Stomach (tissue), 9 donors: ENCODE measurements around the gene MAST4. TPM values are rescaled to one million over a fixed set of nuclear protein-coding genes. Genes with fewer than 3 reads are reported as not detected.
A peak's percentile ranks its signal among the peaks of the same experiment; 100 is the strongest.

Experiments
- DNase-seq, 2 donors: peaks; one replicate each; pipeline versions ENCODE4 v3.0.0 to v3.0.0-alpha.2; 2013 to 2019
- H3K27ac ChIP-seq, 5 donors: fragments of 200-600 bp in 4 of 5; sonication (generic) in 4 of 5; one replicate each; pipeline ENCODE4 v1.5.1; 2013 to 2019; ENCODE audit warnings: mild to moderate bottlenecking in 1 of 5, moderate library complexity in 1 of 5
- H3K27me3 ChIP-seq, 3 donors: fragments of 200-600 bp; sonication (generic); one replicate each; pipeline ENCODE4 v1.5.1; 2017 to 2019; ENCODE audit warnings: mixed run types in 1 of 3
- H3K36me3 ChIP-seq, 4 donors: fragments of 200-600 bp; sonication (generic); 1 replicate in 3 of 4; 2 replicates in 1 of 4; pipeline ENCODE4 v1.5.1; 2016 to 2019
- H3K4me1 ChIP-seq, 4 donors: fragments of 200-600 bp; sonication (generic); one replicate each; pipeline ENCODE4 v1.5.1; 2016 to 2019
- H3K4me3 ChIP-seq, 4 donors: fragments of 200-600 bp; sonication (generic) in 3 of 4; one replicate each; pipeline ENCODE4 v1.5.1; 2016 to 2019; ENCODE audit warnings: mild to moderate bottlenecking in 1 of 4
- H3K9me3 ChIP-seq, 4 donors: fragments of 200-600 bp; sonication (generic); one replicate each; pipeline ENCODE4 v1.5.1; 2016 to 2019
- CTCF ChIP-seq, 7 experiments: fragments of 450-650 bp in 4 of 7; fragments of 200-600 bp in 3 of 7; sonication (generic) in 3 of 7; IDR thresholded peaks; one replicate each; pipeline ENCODE4 v1.5.1; 2016 to 2019; ENCODE audit warnings: antibody characterized with exemption in 7 of 7, control low read depth in 2 of 7, mild to moderate bottlenecking in 1 of 7
- EP300 ChIP-seq: sonication (generic); formaldehyde crosslinking; IDR thresholded peaks from one replicate; pipeline ENCODE4 v1.6.1; 2017; ENCODE audit warnings: antibody characterized with exemption
- POLR2A ChIP-seq, 4 donors: fragments of 450-650 bp; IDR thresholded peaks; one replicate each; pipeline ENCODE4 v1.6.1; 2016; ENCODE audit warnings: antibody characterized with exemption in 4 of 4, control low read depth in 2 of 4, mild to moderate bottlenecking in 1 of 4, moderate library complexity in 1 of 4
- POLR2AphosphoS5 ChIP-seq, 3 donors: sonication (generic); formaldehyde crosslinking; IDR thresholded peaks; one replicate each; pipeline ENCODE4 v1.6.1; 2016; ENCODE audit warnings: antibody characterized with exemption in 3 of 3
- WGBS, 5 donors: extraction: QIAGEN DNeasy Blood & Tissue Kit in 3 of 5; methylation state at CpG; one replicate each; pipeline versions ENCODE4 v1.1.5 to v1.1.7; 2013 to 2018; 5-methylcytosine and 5-hydroxymethylcytosine counted together
- intact Hi-C: fragments of 100-400 bp; cut with DNase I; formaldehyde crosslinking; loops from one replicate; pipeline ENCODE4 v1.15.1; 2023; ENCODE audit warnings: low total_unique reads
- polyA plus RNA-seq, 3 donors: library from polyadenylated mRNA; stranded (reverse); fragments of 200-250 nt; gene quantifications; one replicate each; pipeline ENCODE4 v1.2.3, GENCODE V29; 2013
- total RNA-seq, 5 donors: library from RNA; depleted of rRNA; stranded (reverse); fragments of >200 nt; gene quantifications; one replicate each; pipeline versions ENCODE4 v1.1.0 to v1.2.3, GENCODE V29; 2014 to 2016
- donor health status: healthy with polysubstance abuse.
- donor health status: Bipolar disorder and iron deficiency.
- donor health status: healthy.

Gene MAST4
- total and polyA plus RNA-seq, 8 donors: 1.5 to 52.5 (median 32.1) TPM

GRCh38 chr5:66742083-66742895 lies 146.1 kb downstream of the MAST4 start:
- TF ChIP-seq CTCF (IDR thresholded peaks at IDR 0.05) (peak in 1 of 7 experiments; percentile 10), EP300 (no peak), POLR2A (IDR thresholded peaks at IDR 0.05) (no peak), POLR2AphosphoS5 (IDR thresholded peaks at IDR 0.05) (no peak)
- DNase-seq: peak; percentile 31 to 48
- no peaks in the 10 kb centered on the region for H3K36me3 ChIP-seq
- peak overlapping the region in 4 of 5 donors; percentile 17 to 54 (median 31) for H3K27ac ChIP-seq
- no peak overlapping the region for H3K4me3 ChIP-seq
- intact Hi-C loops: no loop called here
- whole genome bisulfite sequencing, 5 donors: 63 to 78% (median 71%) methylated on average over 15 of the region's 15 CpGs
- no peaks in the 10 kb centered on the region for H3K27me3 ChIP-seq
- H3K4me1 ChIP-seq: peaks cover 5 to 45% (median 15%) of the 10 kb centered on the region in 4 donors
- H3K9me3 ChIP-seq: no peaks in the 10 kb centered on the region

GRCh38 chr5:66742896-66743247 lies 146.7 kb downstream of the MAST4 start:
- Histone ChIP-seq H3K36me3 (no peaks in the 10 kb centered on the region), H3K27me3 (no peaks in the 10 kb centered on the region), H3K27ac (peak overlapping the region in 2 of 5 donors; percentile 17 to 27), H3K9me3 (no peaks in the 10 kb centered on the region), H3K4me3 (no peak overlapping the region), H3K4me1 (peaks cover 5 to 45% (median 15%) of the 10 kb centered on the region in 4 donors)
- TF ChIP-seq CTCF (IDR thresholded peaks at IDR 0.05): no peak
- no peak for TF ChIP-seq EP300
- no peak for TF ChIP-seq POLR2AphosphoS5 (IDR thresholded peaks at IDR 0.05)
- intact Hi-C loops: no loop called here
- 63 to 80% (median 71%) methylated on average over 5 of the region's 5 CpGs for WGBS, 5 donors
- no peak for DNase-seq

GRCh38 chr5:66743344-66743743 lies 147.2 kb downstream of the MAST4 start:
- Histone ChIP-seq H3K36me3 (no peaks in the 10 kb centered on the region), H3K4me3 (no peak overlapping the region), H3K27ac (peak overlapping the region in 1 of 5 donors; percentile 10), H3K9me3 (no peaks in the 10 kb centered on the region), H3K27me3 (no peaks in the 10 kb centered on the region), H3K4me1 (peaks cover 5 to 45% (median 15%) of the 10 kb centered on the region in 4 donors)
- 70 to 88% (median 75%) methylated on average over 6 of the region's 6 CpGs for WGBS, 5 donors
- intact Hi-C loops: no loop called here
- TF ChIP-seq EP300 (no peak), POLR2AphosphoS5 (IDR thresholded peaks at IDR 0.05) (no peak), CTCF (IDR thresholded peaks at IDR 0.05) (no peak), POLR2A (IDR thresholded peaks at IDR 0.05) (no peak)
- no peak for DNase-seq

- Histone ChIP-seq H3K4me1 (peaks cover 5 to 45% (median 15%) of the 10 kb centered on the region in 4 donors), H3K36me3 (no peaks in the 10 kb centered on the region), H3K27me3 (no peaks in the 10 kb centered on the region), H3K27ac (no peak overlapping the region), H3K9me3 (no peaks in the 10 kb centered on the region), H3K4me3 (no peak overlapping the region)
- WGBS, 5 donors: 23 to 40% (median 31%) methylated on average over 4 of the region's 4 CpGs
- peak in 1 of 2 donors; percentile 41 for DNase-seq
- TF ChIP-seq CTCF (IDR thresholded peaks at IDR 0.05) (no peak), POLR2A (IDR thresholded peaks at IDR 0.05) (no peak), POLR2AphosphoS5 (IDR thresholded peaks at IDR 0.05) (no peak), EP300 (no peak)
- intact Hi-C loops: no loop called here
Observed at GRCh38 chr5:66744040-66744439, 147.8 kb downstream of the MAST4 start.
